Stimulated activated naive CD8-positive, alpha-beta T cell treated with anti-CD3 and anti-CD28 coated beads, Interleukin-15, Interleukin-2, amounts not matched to agents 100 ng/mL and 50 ng/mL, for 24 hours (primary cell): ENCODE measurements around the gene C4B.

Experiments
- H3K27ac Mint-ChIP-seq: one replicate; pipeline ENCODE4 v1.8.0; 2021; ENCODE audit warnings: mild to moderate bottlenecking, mixed read lengths
- H3K27me3 Mint-ChIP-seq: one replicate; pipeline ENCODE4 v1.8.0; 2021; ENCODE audit warnings: mixed read lengths
- H3K36me3 Mint-ChIP-seq: one replicate; pipeline ENCODE4 v1.8.0; 2021; ENCODE audit warnings: low read depth, mixed read lengths
- H3K4me1 Mint-ChIP-seq: one replicate; pipeline ENCODE4 v1.8.0; 2021; ENCODE audit warnings: low read depth, mixed read lengths
- H3K4me3 Mint-ChIP-seq: one replicate; pipeline ENCODE4 v1.8.0; 2021; ENCODE audit warnings: mild to moderate bottlenecking, mixed read lengths
- H3K9me3 Mint-ChIP-seq: one replicate; pipeline ENCODE4 v1.8.0; 2021; ENCODE audit warnings: mixed read lengths

C4B gene

DNA sequence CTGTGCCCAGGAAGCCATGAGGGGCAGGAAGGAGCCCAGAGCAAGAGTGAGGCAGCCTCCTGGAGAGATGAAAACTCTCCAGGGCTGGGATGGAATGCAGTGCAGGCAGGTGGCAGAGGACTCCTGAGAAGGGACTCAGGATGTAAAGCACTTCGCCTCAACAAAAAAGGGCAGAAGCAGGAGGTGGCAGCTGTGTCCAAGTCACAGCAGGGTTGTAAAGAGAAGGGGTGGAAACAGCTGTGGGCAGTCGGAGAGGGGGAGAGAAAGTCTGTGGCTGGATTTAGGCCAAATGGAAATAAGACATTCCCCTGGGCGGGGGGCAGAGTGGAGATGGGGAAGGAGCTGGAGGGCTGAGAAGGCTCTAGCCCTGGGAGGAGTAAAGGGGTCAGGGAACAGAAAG lies 58.5 kb downstream of the C4B start:
- Mint-ChIP-seq H3K27ac (no peak overlapping the region), H3K36me3 (no peaks in the 10 kb centered on the region), H3K9me3 (no peaks in the 10 kb centered on the region), H3K4me1 (no peaks in the 10 kb centered on the region), H3K27me3 (no peaks in the 10 kb centered on the region), H3K4me3 (no peak overlapping the region)

DNA sequence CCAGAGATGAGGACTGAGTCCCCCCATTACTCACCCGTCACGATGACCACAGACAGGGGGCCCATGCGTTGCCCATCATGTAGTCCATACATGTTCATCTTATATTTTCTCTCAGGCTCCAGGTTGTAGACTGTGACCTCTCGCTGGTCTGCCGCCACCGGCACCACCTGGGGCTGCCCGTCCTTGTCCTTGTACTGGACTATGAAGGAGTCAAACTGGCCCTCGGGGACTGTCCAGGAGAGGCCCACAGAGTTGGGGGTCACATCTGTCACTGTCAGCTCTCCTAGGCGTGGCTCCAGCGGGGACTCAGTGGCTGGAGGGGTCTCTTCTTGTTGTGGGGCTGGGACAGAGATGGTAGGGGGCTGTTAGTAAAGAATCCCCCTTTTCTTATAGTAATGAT lies 59.0 kb downstream of the C4B start:
- Mint-ChIP-seq H3K9me3 (no peaks in the 10 kb centered on the region), H3K27me3 (no peaks in the 10 kb centered on the region), H3K27ac (no peak overlapping the region), H3K4me3 (no peak overlapping the region), H3K36me3 (no peaks in the 10 kb centered on the region), H3K4me1 (no peaks in the 10 kb centered on the region)

GRCh38 chr6:32074996-32075532 lies 60.5 kb downstream of the C4B start:
- Mint-ChIP-seq H3K4me3 (no peak overlapping the region), H3K4me1 (no peaks in the 10 kb centered on the region), H3K9me3 (no peaks in the 10 kb centered on the region), H3K27ac (no peak overlapping the region), H3K27me3 (no peaks in the 10 kb centered on the region), H3K36me3 (no peaks in the 10 kb centered on the region)

DNA sequence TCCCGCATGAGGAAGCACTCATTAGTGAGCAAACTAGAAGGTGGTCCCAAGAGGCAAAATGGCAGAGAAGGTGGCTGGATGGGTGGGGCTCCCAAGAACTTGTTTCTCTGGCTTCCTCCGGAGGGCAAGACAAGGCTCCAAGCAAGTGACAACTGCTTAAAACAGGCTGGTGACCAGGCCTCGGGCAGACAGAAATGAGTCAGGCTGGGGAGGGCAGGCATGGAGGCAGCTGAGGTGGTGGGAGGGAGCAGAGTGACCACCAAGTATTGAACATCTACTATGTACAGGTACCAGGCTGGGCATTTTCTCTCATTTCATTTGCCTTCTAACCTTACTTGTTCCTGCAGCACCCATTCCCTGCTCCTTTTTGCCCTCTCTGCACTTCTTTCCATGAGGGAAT lies 61.2 kb downstream of the C4B start:
- H3K4me3 Mint-ChIP-seq, result no peak overlapping the region
- peaks cover 3% of the 10 kb centered on the region for H3K27me3 Mint-ChIP-seq
- no peak overlapping the region for H3K27ac Mint-ChIP-seq
- H3K4me1 Mint-ChIP-seq, result no peaks in the 10 kb centered on the region
- H3K9me3 Mint-ChIP-seq, result no peaks in the 10 kb centered on the region
- no peaks in the 10 kb centered on the region for H3K36me3 Mint-ChIP-seq

GRCh38 chr6:32076321-32076809 lies 61.8 kb downstream of the C4B start:
- no peak overlapping the region for H3K27ac Mint-ChIP-seq
- H3K9me3 Mint-ChIP-seq, result no peaks in the 10 kb centered on the region
- no peaks in the 10 kb centered on the region for H3K4me1 Mint-ChIP-seq
- no peak overlapping the region for H3K4me3 Mint-ChIP-seq
- no peaks in the 10 kb centered on the region for H3K36me3 Mint-ChIP-seq
- peaks cover 4% of the 10 kb centered on the region for H3K27me3 Mint-ChIP-seq

- H3K4me3 Mint-ChIP-seq, result no peak overlapping the region
- no peaks in the 10 kb centered on the region for H3K9me3 Mint-ChIP-seq
- no peaks in the 10 kb centered on the region for H3K36me3 Mint-ChIP-seq
- peaks cover 21% of the 10 kb centered on the region for H3K27me3 Mint-ChIP-seq
- H3K4me1 Mint-ChIP-seq, result no peaks in the 10 kb centered on the region
- no peak overlapping the region for H3K27ac Mint-ChIP-seq
These were observed 65.1 kb downstream of the C4B start for GRCh38 chr6:32079566-32080290.

DNA sequence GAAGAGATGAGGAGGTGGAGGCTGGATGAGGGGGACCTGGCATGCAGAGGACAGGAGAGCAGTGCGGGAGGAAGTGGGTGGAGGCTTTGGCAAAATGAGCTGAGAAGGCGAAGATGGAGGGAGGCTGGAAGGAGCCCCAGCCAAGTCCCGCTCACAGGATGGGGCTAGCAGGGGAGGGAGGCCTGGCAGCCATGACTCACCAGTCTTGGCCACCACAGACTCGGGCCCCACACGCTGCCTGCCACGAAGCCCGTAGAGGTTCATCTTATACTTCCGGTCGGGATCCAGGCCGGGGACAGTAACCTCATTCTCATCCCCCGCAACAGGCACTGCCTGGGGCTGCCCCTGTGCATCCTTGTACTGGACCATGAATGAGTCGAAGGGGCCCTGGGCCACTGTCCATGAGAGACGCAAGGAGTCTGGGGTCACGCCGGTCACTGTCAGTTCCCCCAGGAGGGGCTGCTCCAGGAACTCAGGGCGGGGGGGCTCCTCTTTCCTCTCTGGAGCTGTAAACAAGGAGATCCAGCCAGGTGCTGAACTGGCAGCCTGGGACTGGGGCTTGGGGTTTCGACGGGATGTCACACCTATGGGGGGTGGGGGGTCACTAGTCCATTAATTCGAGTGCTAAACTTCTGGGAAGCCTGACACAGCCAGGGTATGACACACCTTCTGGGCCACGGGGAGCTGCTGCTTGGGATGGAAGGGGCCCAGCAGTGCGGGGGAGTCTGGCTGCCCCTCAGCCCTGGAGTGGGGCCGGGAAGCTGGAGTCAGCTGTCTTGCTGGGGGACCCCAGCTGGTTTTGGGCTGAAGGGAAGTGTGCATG lies 66.8 kb downstream of the C4B start:
- no peak overlapping the region for H3K27ac Mint-ChIP-seq
- H3K27me3 Mint-ChIP-seq, result peaks cover 34% of the 10 kb centered on the region
- no peaks in the 10 kb centered on the region for H3K36me3 Mint-ChIP-seq

DNA sequence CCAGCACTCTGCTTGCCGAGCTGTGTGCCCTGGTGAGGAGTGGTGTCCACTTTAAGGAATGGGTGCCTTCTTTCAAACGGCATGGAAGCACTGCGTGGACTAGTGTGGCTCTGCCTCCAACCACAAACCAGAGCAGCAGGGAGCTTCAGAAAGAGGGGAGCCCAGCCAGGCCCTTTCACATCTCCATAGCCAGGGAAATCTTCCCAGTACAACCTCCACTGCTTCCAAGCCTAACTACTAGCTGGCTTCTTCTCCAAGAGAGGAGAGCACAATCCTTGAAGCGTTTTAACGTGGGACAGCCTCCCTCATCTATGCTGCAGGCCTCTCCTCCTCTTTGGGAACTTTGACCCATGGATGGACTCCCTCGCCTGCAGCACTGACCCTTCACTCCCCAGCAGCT lies 67.9 kb downstream of the C4B start:
- H3K36me3 Mint-ChIP-seq, result no peaks in the 10 kb centered on the region
- no peak overlapping the region for H3K27ac Mint-ChIP-seq
- peaks cover 41% of the 10 kb centered on the region for H3K27me3 Mint-ChIP-seq
- H3K4me3 Mint-ChIP-seq, result no peak overlapping the region
- H3K9me3 Mint-ChIP-seq, result no peaks in the 10 kb centered on the region
- H3K4me1 Mint-ChIP-seq, result peaks cover 13% of the 10 kb centered on the region

More for the DNA sequence above, 66.8 kb downstream of the C4B start:
- H3K4me1 Mint-ChIP-seq, result peaks cover 5% of the 10 kb centered on the region
- no peak overlapping the region for H3K4me3 Mint-ChIP-seq
- no peaks in the 10 kb centered on the region for H3K9me3 Mint-ChIP-seq

GRCh38 chr6:32082935-32083334 lies 68.3 kb downstream of the C4B start:
- Mint-ChIP-seq H3K4me3 (no peak overlapping the region), H3K9me3 (no peaks in the 10 kb centered on the region), H3K4me1 (peaks cover 13% of the 10 kb centered on the region), H3K27me3 (peaks cover 41% of the 10 kb centered on the region), H3K27ac (no peak overlapping the region), H3K36me3 (no peaks in the 10 kb centered on the region)

DNA sequence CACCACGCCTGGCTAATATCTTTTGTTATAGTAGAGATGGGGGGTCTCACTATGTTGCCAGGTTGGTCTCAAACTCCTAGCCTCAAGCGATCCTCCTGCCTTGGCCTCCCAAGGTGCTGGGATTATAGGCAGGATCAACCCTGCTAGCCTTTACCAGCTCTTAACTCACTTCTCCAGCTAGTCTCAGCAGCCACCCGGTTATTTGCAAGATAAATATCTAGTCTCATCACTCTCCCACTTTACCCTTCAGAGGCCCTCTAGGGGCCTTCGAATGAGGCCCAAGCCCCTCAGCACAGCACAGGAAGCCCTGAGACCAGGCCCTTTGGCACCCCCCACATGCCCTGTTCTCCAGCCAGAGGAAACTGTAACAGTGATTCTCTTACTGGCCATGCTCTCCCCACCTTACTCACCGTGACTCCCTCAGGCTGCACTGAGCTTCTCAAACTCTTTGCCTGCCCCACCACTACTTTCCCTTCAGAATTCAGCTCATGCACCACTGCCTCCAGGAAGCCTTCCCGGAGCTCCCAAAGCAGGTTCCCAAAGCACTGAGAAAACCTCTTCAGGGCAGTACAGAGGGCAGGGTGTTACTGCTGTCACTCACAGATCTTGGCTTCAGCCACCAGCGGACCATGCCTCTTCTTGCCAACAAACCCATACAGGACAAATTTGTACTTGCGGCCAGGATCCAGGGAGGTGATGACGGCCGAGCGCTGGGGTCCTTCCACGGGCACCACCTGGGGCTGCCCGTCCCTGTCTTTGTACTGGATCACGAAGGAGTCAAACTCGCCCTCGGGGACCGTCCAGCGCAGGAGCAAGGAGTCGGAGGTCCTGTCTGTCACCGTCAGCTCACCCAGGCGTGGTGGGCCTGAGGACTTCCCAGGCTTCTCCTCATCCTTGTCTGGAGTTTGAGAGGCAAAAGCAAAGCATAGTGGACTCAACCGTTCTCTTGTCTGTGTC lies 69.5 kb downstream of the C4B start:
- Mint-ChIP-seq H3K36me3 (no peaks in the 10 kb centered on the region), H3K4me1 (peaks cover 13% of the 10 kb centered on the region), H3K9me3 (no peaks in the 10 kb centered on the region), H3K27ac (no peak overlapping the region), H3K27me3 (peaks cover 49% of the 10 kb centered on the region), H3K4me3 (no peak overlapping the region)

DNA sequence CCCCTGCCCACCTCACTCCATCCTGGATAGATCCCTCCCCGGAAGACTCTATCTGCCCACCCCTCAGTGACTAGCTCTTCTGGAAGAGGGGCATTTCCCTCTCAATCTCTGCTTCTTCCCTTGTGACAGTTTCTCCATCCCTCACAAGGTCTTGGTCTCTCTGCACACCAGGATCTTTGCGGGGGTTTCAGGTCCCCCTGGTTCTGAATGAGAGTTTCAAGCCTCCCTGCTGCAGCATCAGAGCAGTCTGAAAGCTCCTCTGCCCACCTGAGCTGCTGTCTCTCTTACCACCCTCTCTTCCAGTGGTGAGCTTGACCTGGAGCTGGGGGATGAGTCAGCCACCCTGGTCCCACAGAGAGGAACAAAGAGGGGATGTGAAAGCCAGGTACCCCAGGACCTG lies 70.2 kb downstream of the C4B start:
- Mint-ChIP-seq H3K27me3 (peaks cover 54% of the 10 kb centered on the region), H3K4me1 (peaks cover 13% of the 10 kb centered on the region), H3K36me3 (no peaks in the 10 kb centered on the region), H3K4me3 (no peak overlapping the region), H3K9me3 (no peaks in the 10 kb centered on the region), H3K27ac (no peak overlapping the region)
